ENCODE measurements around the gene GNL1.

Gene GNL1, protein sequence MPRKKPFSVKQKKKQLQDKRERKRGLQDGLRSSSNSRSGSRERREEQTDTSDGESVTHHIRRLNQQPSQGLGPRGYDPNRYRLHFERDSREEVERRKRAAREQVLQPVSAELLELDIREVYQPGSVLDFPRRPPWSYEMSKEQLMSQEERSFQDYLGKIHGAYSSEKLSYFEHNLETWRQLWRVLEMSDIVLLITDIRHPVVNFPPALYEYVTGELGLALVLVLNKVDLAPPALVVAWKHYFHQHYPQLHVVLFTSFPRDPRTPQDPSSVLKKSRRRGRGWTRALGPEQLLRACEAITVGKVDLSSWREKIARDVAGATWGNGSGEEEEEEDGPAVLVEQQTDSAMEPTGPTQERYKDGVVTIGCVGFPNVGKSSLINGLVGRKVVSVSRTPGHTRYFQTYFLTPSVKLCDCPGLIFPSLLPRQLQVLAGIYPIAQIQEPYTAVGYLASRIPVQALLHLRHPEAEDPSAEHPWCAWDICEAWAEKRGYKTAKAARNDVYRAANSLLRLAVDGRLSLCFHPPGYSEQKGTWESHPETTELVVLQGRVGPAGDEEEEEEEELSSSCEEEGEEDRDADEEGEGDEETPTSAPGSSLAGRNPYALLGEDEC

DNA sequence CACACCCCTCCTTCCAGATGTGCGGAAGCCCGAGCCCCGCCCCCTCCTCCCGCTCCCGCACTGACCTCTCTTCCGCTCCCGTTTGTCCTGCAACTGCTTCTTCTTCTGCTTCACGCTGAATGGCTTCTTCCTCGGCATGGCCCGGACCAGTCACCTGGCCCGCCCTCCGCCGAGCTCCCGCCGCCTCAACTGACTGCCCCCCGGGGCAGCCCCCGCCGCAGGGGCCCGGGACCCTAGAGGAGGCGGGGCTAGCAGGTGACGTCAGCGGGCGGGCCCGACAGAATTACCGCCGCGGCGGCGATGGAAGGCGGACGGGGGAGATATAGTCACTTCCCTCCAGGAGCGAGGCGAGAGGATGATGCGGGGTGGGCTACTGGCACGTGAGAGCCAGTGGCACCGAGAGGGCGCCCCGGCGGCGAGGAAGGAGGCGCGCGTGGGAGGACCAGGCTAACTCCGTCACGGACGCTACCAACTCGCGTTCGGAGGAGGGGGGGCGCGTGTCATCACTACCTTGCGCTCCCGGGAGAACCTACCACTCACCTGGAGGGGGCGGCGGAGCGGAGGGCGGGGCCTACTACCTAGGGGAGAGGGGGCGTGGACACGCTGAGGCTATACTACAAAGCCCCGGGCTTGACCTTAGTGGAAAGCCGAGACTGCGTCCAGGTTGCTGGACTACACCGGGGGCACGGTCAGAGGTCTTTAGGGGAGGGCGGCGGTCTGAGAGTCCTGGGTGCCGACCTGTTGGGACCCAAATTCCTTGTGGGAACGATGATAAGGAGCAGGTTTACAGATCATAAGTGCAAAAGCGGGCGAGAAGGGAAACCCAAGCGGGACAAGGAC is at the start of gene GNL1:
Gene GNL1 (minus strand): TSS at position 424 of the 840 bp plus-strand sequence. CDS start 286 bp downstream, at position 138.
- DNase-seq = peak; percentile 87

- no peak for DNase-seq
These were observed 47.7 kb upstream of the GNL1 start for GRCh38 chr6:30603961-30604360.

DNA sequence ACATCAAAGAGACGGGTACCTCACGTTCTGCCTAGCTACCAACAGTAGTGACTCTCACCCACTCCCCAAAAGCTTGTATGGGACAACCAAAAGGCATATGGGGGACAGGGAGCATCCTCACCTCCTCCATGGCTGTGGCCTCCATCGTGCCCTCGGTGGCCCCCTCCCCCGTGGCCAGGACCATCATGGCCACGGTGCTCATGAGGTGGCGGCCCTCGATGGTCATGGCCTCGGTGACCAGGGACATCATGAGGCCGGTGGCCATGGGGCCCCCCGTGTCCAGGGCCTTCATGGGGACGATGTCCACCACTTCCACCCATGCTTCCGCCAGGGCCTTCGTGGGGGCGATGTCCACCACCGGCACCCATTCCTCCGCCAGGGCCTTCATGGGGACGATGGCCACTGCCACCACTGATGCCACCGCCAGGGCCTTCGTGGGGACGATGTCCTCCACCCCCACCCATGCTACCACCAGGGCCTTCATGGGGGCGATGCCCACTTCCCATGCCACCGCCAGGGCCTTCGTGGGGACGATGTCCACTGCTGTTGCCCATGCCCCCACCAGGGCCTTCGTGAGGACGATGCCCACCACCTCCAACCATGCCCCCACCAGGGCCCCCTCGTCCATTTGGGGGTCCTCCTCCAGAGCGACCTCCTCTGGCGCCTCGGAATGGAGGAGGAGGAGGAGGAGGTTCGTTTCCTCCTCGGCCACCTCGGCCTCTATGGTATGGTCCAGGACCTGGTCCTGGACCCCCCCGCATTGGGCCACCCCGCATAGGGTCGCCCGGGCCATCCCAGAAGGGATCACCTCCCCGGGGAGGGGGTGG is 45.7 kb upstream of the GNL1 start:
- DNase-seq = no peak

DNA sequence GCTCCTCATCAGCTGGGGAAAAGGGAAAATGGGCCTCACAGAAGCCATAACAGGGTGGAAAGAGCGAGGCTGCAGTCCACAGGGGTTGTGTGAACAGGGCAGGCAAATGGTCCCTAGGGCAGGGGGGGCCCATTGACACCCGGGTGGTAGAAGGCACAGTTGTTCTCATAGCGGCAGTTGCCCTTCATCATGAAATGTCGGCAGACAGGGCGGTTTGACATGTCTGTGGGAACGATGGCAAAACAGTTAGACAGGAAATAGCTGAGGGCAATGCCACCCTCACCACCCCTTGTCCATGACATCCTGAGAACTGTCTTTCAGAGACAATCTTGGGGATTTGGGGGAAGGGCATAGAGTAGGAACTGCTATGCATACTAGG is 45.1 kb upstream of the GNL1 start:
- DNase-seq = no peak

- DNase-seq = no peak
These were observed 44.2 kb upstream of the GNL1 start for GRCh38 chr6:30600451-30600961.

GRCh38 chr6:30599625-30600324 is 43.5 kb upstream of the GNL1 start:
- DNase-seq = no peak

- no peak for DNase-seq
These were observed 42.8 kb upstream of the GNL1 start for GRCh38 chr6:30598912-30599624.

DNA sequence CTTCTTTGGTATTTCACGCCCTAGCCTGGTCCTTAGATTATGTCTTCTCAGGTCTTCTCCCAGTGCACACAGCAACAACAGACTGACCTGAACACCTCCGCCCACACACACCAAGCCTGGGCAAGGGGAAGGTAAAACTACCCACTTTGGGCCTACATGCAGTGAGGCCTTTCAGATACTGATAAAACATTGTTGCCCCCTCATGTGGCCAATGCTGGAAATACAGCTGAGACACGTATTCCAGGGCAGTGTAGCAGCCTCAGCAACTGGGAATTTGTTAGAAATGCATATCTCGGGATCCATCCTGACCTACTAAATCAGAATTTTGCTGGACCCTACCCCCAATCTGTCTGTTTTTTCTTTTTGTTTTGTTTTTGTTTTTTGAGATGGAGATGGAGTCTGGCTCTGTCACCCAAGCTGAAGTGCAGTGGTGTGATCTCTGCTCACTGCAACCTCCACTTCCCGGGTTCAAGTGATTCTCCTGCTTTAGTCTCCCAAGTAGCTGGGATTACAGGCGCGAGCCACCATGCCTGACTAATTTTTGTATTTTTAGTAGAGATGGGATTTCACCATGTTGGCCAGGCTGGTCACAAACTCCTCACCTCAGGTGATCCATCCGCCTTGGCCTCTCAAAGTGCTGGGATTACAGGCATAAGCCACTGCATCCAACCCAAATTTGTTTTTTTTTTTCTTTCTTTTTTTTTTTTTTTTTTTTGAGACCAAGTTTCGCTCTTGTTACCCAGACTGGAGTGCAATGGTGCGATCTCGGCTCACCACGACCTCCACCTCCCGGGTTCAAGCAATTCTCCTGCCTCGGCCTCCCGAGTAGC is 41.2 kb upstream of the GNL1 start:
- DNase-seq = peak; percentile 57

DNA sequence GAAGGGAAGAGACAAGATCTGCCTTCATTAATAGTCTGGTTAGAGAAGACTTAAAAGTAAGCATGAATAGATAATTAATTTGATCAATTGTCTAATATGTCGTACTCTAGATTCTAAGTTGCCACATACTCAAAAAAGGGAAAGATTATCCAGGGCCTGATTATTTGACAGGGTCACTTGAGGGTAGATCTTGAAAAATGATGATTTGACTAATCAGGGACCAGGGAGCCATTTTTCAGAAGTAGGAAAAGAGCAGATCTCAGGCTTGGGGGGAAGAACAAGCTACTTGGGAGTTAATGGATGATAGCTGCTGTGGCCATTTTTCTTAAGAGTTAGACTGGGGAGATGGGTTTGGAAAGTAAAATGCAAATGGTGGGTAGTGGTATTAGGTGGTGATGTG is 36.0 kb upstream of the GNL1 start:
- no peak for DNase-seq

GRCh38 chr6:30591008-30591407 is 34.7 kb upstream of the GNL1 start:
- DNase-seq = no peak

DNA sequence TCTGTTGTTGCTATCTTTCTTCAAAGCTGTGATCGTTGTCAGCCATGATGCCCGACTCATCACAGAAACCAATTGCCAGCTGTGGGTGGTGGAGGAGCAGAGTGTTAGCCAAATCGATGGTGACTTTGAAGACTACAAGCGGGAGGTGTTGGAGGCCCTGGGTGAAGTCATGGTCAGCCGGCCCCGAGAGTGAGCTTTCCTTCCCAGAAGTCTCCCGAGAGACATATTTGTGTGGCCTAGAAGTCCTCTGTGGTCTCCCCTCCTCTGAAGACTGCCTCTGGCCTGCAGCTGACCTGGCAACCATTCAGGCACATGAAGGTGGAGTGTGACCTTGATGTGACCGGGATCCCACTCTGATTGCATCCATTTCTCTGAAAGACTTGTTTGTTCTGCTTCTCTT is 34.2 kb upstream of the GNL1 start:
- no peak for DNase-seq

GRCh38 chr6:30589754-30590358 is 33.6 kb upstream of the GNL1 start:
- DNase-seq = no peak

- no peak for DNase-seq
These were observed 27.6 kb upstream of the GNL1 start for GRCh38 chr6:30583921-30584320.

DNA sequence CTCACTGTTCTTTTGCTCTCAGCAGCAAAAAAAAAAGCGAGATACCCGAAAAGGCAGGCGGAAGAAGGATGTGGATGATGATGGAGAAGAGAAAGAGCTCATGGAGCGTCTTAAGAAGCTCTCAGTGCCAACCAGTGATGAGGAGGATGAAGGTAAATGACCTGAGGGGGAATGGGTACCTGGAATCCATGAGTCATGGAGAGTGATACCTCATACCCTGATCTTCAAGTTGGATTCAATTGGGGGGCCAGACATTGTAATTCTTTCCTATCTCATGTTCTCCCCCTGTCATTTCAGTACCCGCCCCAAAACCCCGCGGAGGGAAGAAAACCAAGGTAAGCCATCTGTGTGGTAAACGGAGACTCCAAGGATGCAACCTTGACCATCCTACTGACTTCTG is 21.8 kb upstream of the GNL1 start:
- DNase-seq = no peak

DNA sequence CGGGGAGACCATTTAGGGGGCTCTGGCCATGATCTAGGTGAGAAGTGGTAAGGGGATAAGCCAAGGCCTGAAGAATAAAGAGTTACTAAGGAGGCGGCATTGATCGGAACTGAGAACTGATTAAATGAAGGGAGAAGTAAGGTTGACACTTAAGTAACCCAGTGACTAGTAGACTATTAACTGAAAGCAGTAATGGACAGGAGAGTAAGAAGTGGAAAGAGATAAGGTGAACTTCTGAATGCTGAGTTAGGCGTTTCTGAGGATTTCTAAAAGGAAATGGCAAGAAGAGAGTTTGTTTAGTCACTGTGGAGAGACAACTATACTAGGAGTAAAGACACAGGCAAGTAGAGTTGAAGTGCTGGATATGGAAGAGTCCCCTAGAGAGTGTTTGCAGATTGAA is 16.8 kb upstream of the GNL1 start:
- DNase-seq = no peak

DNA sequence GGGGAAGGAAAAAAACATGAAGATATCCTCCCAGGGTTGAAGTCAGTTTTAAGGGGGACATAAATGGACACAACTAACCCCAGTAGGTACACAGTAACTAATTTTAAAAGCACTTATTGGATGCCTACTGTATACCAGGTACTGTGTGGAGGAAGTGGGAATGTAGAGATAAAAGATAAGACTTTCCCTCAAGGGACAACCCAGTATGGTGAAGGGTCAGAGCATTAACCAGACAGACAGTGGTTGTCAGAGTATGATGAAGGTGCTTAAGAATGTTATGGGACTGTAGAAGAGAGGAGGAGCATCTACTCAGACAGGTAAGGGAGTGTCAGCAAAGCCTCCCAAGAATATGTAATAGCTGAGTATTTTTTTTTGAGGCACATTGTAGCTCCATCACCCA is 15.9 kb upstream of the GNL1 start:
- DNase-seq = no peak

DNA sequence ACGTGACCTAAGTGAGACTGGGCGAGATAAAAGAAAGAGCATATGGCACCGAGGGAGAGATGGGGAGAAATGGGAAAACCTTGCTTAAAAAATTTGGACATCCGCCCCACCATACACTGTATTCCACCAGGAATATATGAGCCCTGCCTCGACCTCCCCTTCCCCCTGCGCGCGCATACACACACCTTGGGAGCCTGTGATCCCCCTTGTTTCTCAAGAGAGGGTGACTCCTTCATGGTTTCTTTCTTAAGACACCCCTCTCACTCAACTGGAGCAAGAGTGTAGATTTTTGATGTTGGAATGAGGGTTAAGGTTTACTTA is 15.4 kb upstream of the GNL1 start:
- DNase-seq = no peak

DNA sequence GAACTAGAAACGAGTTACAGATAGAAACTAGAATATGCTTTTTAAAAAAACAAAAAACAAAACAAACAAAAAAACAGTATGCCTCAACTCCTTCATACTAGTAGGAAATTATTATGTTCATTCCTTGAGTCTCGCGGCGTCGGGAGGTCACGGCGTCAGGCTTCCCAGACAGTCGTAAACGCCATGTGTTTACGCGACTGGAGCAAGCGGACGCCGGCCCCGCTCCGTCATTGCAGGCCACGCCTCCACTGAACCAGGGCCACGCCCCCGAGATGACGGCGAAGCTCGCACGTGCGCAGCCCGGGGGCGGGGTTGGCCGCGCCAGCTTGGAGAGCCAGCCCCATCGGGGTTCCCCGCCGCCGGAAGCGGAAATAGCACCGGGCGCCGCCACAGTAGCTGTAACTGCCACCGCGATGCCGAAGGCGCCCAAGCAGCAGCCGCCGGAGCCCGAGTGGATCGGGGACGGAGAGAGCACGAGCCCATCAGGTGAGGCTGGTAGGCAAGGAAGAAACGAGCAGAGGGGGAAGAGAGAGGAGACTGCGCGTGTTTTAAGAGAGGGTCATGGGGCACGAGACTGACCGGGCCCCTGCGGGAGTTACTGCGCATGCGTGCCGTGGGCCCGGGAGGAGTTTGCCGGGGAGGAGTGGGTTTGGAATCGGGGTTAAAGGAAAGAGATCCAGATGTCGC is 14.9 kb upstream of the GNL1 start, which contains the start of gene ABCF1:
Gene ABCF1 (plus strand): TSS at position 368 of the 687 bp plus-strand sequence. CDS start 46 bp downstream, at position 414.
- peak; percentile 91 for DNase-seq

GRCh38 chr6:30570740-30571074 is 14.4 kb upstream of the GNL1 start:
- DNase-seq = no peak

Measured in NCI-H226 (cell line).